GM18498 (cell line): Measurements from ENCODE around the gene CXCL8.
"Not testable (repeated sequence)": the region's sequence is repeated elsewhere in the genome, so short reads cannot be mapped to it uniquely, and the experiment has no call there.

Source experiments
- ATAC-seq: cut with Tn5 transposase; IDR thresholded peaks from one replicate; pipeline ENCODE4 v1.9.1; 2021; ENCODE audit warnings: mild to moderate bottlenecking, moderate library complexity; ENCODE audit not compliant: unreplicated experiment

Gene CXCL8

DNA sequence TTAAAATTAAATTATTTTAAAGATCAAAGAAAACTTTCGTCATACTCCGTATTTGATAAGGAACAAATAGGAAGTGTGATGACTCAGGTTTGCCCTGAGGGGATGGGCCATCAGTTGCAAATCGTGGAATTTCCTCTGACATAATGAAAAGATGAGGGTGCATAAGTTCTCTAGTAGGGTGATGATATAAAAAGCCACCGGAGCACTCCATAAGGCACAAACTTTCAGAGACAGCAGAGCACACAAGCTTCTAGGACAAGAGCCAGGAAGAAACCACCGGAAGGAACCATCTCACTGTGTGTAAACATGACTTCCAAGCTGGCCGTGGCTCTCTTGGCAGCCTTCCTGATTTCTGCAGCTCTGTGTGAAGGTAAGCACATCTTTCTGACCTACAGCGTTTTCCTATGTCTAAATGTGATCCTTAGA lies at the start of gene CXCL8:
Gene CXCL8, plus strand, starts transcription at position 217 of the 426 bp plus-strand sequence. Its CDS starts 90 bp downstream, at position 307.
- ATAC-seq: peak; percentile 61

DNA sequence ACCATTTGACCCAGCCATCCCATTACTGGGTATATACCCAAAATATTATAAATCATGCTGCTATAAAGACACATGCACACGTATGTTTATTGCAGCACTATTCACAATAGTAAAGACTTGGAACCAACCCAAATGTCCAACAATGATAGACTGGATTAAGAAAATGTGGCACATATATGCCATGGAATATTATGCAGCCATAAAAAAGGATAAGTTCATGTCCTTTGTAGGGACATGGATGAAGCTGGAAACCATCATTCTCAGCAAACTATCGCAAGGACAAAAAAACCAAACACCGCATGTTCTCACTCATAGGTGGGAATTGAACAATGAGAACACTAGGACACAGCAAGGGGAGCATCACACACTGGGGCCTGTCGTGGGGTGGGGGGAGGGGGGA lies 49.2 kb upstream of the CXCL8 start:
- ATAC-seq: not testable (repeated sequence)

DNA sequence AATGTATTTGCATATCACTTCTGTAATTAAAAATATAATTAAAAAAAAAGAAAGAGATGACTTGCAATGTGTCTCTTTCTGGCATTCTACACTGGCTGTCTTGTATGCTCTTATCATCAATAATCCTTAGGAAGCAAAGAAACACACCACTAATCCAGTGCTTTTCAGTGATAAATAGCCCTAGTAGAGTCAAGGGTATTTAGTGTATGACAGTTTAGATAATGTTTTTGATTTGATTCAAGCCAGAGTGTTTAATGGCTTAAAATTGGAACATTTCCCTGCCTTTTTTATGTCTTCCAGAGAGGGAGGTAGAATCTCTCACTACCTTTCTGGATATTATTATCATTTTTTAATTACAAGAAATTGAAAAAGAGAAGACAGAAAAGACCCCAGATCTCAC lies 48.6 kb upstream of the CXCL8 start:
- no peak for ATAC-seq

- no peak for ATAC-seq
Measured at GRCh38 chr4:73692254-73692653, 48.1 kb upstream of the CXCL8 start.

- no peak for ATAC-seq
Measured at GRCh38 chr4:73692701-73693100, 47.7 kb upstream of the CXCL8 start.

DNA sequence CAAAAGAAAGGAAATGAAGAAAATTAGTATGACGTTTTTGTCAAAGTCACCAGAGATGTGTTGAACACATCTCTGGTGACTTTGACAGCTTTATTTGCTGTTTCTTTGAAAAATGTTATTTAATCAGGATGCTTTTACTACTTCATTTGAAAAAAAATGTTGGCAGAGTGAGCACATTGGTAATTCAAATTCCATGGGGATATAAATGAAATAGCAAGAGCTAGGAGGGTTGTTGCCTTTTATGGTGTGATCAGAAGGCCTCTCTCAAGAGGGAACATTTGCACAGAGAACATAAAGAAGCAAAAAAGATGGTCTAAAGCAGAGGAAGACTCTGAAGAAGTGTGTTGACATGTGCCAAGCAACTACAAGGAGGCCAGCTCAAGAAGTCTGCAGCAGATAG lies 46.6 kb upstream of the CXCL8 start:
- no peak for ATAC-seq

- no peak for ATAC-seq
Measured at GRCh38 chr4:73698217-73698616, 42.2 kb upstream of the CXCL8 start.

- ATAC-seq: no peak
Measured at GRCh38 chr4:73701116-73701515, 39.3 kb upstream of the CXCL8 start.

DNA sequence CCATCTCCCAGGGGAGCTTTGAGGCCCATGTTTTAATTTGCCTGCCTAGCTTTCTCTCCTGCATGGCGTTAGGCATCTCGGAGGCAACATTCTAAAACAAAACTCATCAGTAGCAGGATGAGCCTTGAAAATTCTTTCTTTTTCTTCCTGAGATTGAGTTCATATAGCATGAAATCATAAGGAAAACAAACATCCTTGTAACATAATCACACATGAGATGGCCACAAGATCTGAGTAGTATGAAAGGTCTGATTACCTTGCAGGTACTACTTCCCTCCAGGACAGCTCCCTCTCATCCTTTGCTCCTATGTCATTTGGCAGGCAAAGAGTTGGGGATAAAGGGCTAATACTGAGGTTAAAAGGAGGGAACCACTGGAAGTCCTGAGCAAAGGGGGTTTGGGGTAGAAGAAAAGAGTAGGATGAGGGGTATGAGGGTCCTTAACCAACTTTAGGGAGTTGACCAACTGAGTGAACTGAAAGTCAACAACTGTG lies 37.5 kb upstream of the CXCL8 start:
- ATAC-seq: no peak

DNA sequence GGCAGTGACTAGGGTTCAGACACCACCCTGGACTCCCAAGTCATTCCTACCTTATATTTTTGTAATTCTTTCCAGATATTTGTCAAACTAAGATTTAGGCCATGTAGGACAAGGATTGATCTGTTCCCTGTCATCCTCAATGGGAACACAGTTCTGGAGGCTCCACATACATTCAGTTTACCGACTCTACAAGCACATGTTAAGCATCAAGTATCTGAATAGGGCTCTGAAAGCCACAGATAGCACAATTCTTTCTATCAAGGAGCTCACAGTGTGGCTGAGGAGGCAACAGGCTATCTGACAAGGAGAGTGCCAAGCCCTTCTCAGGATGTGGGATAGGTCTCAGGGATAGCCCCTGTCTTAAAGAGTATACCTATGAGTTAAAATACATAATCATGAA lies 37.0 kb upstream of the CXCL8 start:
- ATAC-seq: no peak

DNA sequence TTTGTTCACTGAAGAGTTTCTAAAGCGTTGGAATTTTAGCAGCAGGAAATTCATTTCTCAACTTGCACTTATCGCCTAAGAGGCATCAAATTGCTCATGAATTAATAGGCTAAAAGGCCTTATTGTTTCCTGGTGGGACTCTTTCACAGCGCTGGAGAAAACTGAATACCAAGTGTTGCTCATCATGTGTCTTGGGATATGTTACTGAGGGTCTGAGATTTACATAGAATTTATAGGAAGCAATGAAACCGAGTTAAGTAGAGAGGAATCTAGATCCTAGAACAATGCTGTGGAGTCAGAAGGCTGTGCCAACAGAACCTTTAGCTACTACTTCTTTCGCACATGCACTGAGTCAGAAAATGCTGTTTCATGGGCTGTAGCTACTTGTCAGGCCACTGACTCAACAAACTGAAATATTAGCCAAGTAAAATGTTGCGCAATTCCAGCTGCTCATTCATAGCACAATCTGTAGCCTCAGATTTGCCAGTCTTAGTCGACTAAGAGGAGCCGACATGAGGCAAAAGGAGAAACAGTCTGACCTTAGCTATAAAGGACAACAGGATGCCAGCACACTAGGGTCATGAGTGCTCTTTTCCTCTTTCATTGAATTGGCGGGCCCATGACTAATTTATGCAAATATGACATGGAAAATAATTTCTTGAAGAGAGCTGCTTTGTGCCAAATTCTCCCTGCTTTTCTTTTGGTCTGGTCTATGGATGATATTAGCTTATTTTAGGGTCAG lies 35.9 kb upstream of the CXCL8 start:
- ATAC-seq: no peak

DNA sequence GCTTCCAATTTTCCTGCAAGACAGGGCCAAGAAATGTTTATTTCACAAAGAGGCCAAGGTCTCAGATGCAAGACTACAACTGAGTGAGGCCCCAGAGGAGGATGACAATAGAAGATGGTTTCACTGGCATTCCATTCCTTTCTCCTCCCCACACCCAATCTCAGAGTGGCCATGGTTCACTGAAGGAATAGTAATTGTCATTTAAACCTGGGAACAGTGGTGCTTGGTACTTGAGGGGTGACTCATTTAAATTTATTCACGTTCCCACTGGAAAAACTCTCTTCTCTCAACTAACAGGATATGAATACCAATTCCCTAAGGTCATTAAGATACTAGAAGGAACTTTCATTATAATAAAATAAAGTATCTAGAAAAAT lies 35.3 kb upstream of the CXCL8 start:
- ATAC-seq: no peak

DNA sequence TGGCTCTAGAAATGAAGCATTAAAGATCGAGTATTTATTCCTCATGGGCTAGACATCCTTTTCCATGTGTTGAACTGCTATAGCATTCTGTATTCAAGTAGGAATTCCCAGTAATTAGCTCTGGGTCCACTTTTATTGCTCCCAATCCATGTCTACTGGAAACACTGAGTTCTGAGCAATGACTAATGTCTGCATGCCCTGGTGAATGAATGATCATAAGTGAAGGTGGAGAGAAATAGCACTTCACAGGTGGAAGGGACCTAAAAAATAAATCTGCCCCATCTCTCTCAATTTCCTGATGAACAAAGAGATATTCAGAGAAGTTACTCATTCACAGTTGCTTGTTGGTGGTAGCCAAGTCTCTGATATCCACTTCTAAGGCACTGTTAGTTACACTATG lies 34.6 kb upstream of the CXCL8 start:
- ATAC-seq: no peak

DNA sequence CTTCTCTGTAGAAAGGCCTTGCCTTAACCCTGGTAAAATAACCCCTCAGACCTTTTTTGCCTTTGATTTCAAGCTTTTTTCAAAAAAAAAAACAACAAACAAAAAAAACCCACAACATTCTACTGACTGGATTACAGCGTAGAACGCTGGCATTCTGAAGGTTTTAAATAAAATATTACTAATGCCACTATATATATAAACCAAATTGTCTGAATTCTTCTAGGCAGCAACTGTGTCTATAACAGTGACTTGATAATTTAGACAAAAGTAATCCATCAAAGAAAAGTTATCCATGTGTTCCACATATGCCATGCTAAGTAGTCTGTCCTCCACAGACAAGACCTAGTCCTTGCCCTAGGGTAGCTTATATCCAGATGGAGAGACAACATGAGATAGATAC lies 33.6 kb upstream of the CXCL8 start:
- no peak for ATAC-seq

- ATAC-seq: no peak
Measured at GRCh38 chr4:73707269-73707875, 33.0 kb upstream of the CXCL8 start.

- ATAC-seq: peak; percentile 47
Measured at GRCh38 chr4:73707918-73708577, 32.3 kb upstream of the CXCL8 start.

- ATAC-seq: no peak
Measured at GRCh38 chr4:73709451-73710033, 30.8 kb upstream of the CXCL8 start.

DNA sequence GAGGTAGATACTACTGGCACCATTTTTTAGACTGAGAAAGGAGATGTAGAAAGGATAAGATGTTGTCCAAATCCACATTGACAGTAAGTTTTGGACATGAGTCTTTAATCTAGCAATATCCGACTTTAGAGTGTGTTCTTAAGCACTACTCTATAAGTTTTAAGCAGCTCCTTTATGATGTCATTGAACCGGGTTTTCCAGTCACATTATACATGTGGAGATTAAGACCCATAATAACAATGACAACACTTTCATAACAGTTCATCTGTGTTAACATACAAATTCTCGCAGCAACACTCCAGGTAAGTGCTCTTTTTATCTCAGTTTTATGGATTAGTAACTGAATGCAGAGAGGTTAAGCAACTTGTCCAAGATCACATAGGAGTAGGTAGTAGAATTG lies 30.3 kb upstream of the CXCL8 start:
- ATAC-seq: no peak

- no peak for ATAC-seq
Measured at GRCh38 chr4:73711989-73712388, 28.4 kb upstream of the CXCL8 start.

DNA sequence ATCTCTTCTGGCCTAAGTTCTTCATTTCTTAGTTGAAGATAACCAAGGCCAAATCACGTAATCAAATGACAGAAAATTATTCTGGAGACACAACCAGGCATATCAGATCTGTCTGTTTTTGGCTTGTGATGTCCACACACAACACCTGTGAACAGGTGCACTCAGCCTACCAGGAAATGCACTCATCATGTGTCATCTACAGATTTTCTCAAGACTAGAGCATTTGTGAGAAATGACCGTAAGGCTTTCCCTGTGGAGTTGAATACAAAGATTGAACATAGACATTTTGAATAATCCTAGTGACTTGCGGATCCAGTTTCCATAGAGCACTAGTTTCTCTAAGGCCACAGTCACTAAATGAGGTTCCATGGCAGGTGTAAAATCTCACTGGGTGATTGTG lies 26.7 kb upstream of the CXCL8 start:
- ATAC-seq: no peak

DNA sequence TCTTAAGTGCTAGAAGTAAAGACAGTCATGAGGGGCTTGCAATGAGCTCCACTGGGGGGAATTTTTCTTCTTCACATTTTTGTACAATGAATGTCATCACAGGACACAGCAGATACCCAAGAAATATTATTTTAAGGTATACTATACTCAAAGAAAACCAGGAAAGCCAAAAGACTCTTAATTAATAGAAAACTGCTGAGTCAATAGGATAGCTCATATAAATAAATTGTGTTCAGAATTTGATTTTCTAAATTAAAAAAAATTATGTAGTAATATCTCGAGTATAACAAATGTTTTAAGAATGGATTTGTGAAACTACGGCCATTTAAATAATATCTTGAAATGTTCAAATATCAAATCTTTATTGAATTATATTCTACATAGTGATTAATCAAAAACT lies 25.7 kb upstream of the CXCL8 start:
- no peak for ATAC-seq

- ATAC-seq: no peak
Measured at GRCh38 chr4:73715659-73716058, 24.7 kb upstream of the CXCL8 start.
